ENCODE results near the gene TSSK6.
A peak's percentile ranks its signal among the peaks of the same experiment; 100 is the strongest.

TSSK6 gene

DNA sequence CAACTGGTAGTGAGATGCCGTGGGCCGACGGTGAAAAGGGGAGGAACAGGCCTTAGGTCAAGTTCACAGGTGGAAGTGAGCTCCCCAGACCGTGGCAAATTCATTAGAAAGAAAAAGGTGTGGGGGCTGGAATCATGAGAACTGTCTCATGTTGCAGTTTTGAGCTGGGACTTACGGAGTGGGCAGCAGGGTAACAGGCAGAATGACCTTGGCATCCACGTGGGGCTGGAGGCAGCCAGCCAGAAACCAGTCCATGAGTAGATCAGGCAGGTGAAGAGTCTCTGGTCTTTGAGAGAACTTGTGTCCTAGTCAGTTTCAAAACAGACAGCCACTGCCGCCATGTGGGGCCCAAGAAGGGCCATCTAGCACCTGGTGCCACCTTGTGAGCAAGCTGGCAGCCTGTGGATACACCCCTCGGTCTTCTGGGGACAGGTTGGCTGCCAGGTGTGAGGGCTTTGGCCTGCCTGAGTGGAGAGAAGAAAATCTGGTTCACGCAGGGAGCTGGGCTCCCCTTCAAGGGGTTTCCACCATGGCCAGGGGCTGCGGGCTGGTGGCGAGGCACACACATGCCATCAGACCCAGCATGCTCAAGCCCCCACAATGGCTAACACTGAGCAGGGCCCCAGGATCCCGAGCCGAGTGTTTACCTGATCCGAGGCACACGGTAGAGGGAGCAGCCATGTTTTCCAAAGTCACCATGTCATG is 23.9 kb downstream of the TSSK6 start:
- TF ChIP-seq CTCF (IDR thresholded peaks at IDR 0.05; ENCODE audit: insufficient read depth, low read length, poor library complexity, severe bottlenecking), result no peak
- Histone ChIP-seq H3K4me3 (replicated peaks; ENCODE audit: low read depth, low read length) (no peak overlapping the region), H3K27me3 (replicated peaks; ENCODE audit: control insufficient read depth, insufficient read depth, low read length) (no peaks in the 10 kb centered on the region), H3K36me3 (ENCODE audit: control insufficient read depth, insufficient read depth, low read length) (peaks cover 22% of the 10 kb centered on the region)
- no peak for DNase-seq (ENCODE audit: extremely low read depth, insufficient read length)

GRCh38 chr19:19490214-19490968 is 25.0 kb downstream of the TSSK6 start:
- no peak overlapping the region for H3K4me3 ChIP-seq (replicated peaks; ENCODE audit: low read depth, low read length)
- peak; percentile 82 for TF ChIP-seq CTCF (IDR thresholded peaks at IDR 0.05; ENCODE audit: insufficient read depth, low read length, poor library complexity, severe bottlenecking)
- peaks cover 21% of the 10 kb centered on the region for H3K36me3 ChIP-seq (ENCODE audit: control insufficient read depth, insufficient read depth, low read length)
- no peaks in the 10 kb centered on the region for H3K27me3 ChIP-seq (replicated peaks; ENCODE audit: control insufficient read depth, insufficient read depth, low read length)
- DNase-seq (ENCODE audit: extremely low read depth, insufficient read length), result peak; percentile 68

- peaks cover 25% of the 10 kb centered on the region for H3K36me3 ChIP-seq (ENCODE audit: control insufficient read depth, insufficient read depth, low read length)
- TF ChIP-seq CTCF (IDR thresholded peaks at IDR 0.05; ENCODE audit: insufficient read depth, low read length, poor library complexity, severe bottlenecking), result no peak
- H3K4me3 ChIP-seq (replicated peaks; ENCODE audit: low read depth, low read length), result no peak overlapping the region
- no peak for DNase-seq (ENCODE audit: extremely low read depth, insufficient read length)
- no peaks in the 10 kb centered on the region for H3K27me3 ChIP-seq (replicated peaks; ENCODE audit: control insufficient read depth, insufficient read depth, low read length)
These were observed 25.5 kb downstream of the TSSK6 start for GRCh38 chr19:19489804-19490204.

GRCh38 chr19:19488875-19489690 is 26.3 kb downstream of the TSSK6 start:
- DNase-seq (ENCODE audit: extremely low read depth, insufficient read length), result peak; percentile 75
- no peak overlapping the region for H3K4me3 ChIP-seq (replicated peaks; ENCODE audit: low read depth, low read length)
- no peaks in the 10 kb centered on the region for H3K27me3 ChIP-seq (replicated peaks; ENCODE audit: control insufficient read depth, insufficient read depth, low read length)
- H3K36me3 ChIP-seq (ENCODE audit: control insufficient read depth, insufficient read depth, low read length), result peaks cover 24% of the 10 kb centered on the region
- no peak for TF ChIP-seq CTCF (IDR thresholded peaks at IDR 0.05; ENCODE audit: insufficient read depth, low read length, poor library complexity, severe bottlenecking)

- no peak for DNase-seq (ENCODE audit: extremely low read depth, insufficient read length)
- TF ChIP-seq CTCF (IDR thresholded peaks at IDR 0.05; ENCODE audit: insufficient read depth, low read length, poor library complexity, severe bottlenecking), result no peak
- Histone ChIP-seq H3K4me3 (replicated peaks; ENCODE audit: low read depth, low read length) (no peak overlapping the region), H3K36me3 (ENCODE audit: control insufficient read depth, insufficient read depth, low read length) (peaks cover 24% of the 10 kb centered on the region), H3K27me3 (replicated peaks; ENCODE audit: control insufficient read depth, insufficient read depth, low read length) (no peaks in the 10 kb centered on the region)
These were observed 27.1 kb downstream of the TSSK6 start for GRCh38 chr19:19487950-19488874.
